Myocyte (in vitro differentiated cells): ENCODE data around the gene CTSO. TPM values are rescaled to one million over a fixed set of nuclear protein-coding genes. Genes with fewer than 3 reads are reported as not detected.

ENCODE experiments used
- total RNA-seq: library from RNA; depleted of rRNA; stranded (reverse); fragments of >200 nt; gene quantifications from 2 replicates; pipeline ENCODE4 v1.2.3, GENCODE V29; 2014

Gene CTSO
- total RNA-seq, 1 donor from 2014 or later = 29.4 TPM

Other genes with a start within 250 kb of the CTSO start
- gene GUCY1B1, start 194.8 kb downstream of the CTSO start, total RNA-seq = 8.3 and 9.6 TPM in 2 replicates
- not detected in 2 replicates for gene ASIC5, start 87.6 kb downstream of the CTSO start, total RNA-seq
- 0.99 and 3.1 TPM in 2 replicates for gene TDO2, start 50.2 kb downstream of the CTSO start, total RNA-seq